Endometrium (tissue), 2 donors: ENCODE results near the gene MICAL2.

Experiments
- FAIRE-seq: peaks from 2 replicates; lab custom pipeline; 2012; peaks lifted over from hg19 to GRCh38; lab: Jason Lieb, UNC
- donor health status: control.
- donor health status: control.

The MICAL2 gene

DNA sequence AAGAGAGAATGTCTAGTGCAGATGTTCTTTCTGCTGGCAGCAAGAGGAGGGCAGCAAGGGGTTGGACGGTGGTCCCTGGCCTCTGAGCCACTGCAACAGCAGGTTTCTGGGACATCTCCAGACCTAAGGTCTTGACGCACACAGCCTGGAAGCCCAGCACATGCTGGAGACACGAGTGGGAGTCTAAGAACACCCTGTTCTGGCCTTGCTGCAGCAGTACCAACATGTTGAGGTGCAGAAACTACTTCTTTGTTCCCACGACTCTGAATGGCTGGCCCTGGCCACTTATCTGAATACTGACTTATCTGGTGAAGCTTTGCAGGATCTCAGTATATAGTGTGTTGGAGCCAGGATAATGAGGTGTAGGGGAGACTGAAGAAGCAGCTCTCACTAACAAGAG lies 6.8 kb downstream of the MICAL2 start:
- FAIRE-seq = no peak

- no peak for FAIRE-seq
Observed at GRCh38 chr11:12117611-12118010, 7.2 kb downstream of the MICAL2 start.

GRCh38 chr11:12118949-12119348 lies 8.6 kb downstream of the MICAL2 start:
- FAIRE-seq = no peak

GRCh38 chr11:12119502-12119901 lies 9.1 kb downstream of the MICAL2 start:
- no peak for FAIRE-seq

GRCh38 chr11:12120031-12121008 lies 9.9 kb downstream of the MICAL2 start:
- FAIRE-seq = no peak

DNA sequence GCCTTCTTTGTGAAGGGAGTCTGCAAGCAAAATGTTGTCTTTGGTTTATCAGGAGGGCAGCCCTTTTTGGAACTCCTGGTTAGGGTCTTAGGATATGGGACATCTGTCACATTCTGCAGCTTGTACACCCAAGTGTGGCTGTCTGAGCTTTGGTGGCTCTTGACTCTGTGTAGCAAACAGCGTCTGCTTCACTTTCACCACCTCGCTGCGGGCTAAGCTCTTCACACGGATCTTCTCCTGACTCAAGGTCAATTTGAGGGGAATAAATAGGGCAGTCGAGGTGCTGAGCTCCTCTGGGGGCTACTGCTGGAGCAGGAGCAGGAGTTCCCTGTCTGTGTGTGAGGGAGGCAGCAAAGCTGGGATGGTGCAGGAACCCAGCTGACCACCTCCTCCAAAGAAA lies 10.6 kb downstream of the MICAL2 start:
- no peak for FAIRE-seq

GRCh38 chr11:12121517-12121916 lies 11.1 kb downstream of the MICAL2 start:
- FAIRE-seq = no peak

GRCh38 chr11:12122083-12122482 lies 11.7 kb downstream of the MICAL2 start:
- no peak for FAIRE-seq

DNA sequence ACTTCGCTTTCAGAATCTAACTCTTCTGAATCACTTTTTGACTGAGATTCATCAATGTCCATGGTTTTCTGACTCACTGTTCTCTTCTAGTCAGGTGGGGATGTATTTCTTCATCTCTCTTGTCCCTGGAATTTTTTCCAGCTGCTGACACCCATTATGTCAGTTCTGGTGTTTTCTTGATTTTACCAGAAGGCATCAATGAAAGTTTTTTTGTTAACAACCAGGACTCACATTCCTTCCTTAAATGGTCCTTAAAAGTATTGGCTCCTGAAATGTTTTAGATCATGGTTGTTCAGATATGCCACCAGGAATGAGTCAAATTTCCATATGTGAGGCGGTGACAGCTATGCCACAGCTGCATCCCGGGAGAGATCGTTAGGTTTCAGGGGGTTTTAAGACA lies 12.9 kb downstream of the MICAL2 start:
- no peak for FAIRE-seq

GRCh38 chr11:12123799-12124198 lies 13.4 kb downstream of the MICAL2 start:
- FAIRE-seq = no peak

- FAIRE-seq = no peak
Observed at GRCh38 chr11:12124306-12124705, 13.9 kb downstream of the MICAL2 start.

DNA sequence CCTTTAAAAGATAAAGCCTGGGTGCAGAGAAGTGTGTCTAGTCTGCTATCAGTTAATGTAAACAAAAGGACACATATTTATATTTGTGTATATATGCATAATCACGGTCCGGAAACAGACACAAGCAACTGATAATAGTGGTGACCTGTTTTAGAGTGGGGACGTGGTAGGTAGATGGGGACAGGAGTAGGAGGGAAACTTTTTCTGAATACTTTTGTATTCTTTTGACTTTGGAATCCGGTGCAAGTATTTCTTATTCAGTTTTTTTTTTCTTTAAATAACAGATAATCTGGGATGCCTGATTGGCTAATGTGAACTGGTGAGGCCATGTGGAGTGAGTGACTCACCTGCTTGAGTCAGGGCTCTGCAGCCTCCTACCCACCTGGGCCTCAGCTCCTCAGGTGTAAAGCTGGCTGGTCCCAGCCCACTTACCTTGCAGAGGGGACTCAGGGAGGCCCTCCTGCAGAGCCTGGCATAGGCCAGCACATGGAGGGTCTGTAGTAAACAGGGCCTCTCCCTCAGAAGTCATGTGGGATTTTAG lies 15.3 kb downstream of the MICAL2 start:
- no peak for FAIRE-seq

DNA sequence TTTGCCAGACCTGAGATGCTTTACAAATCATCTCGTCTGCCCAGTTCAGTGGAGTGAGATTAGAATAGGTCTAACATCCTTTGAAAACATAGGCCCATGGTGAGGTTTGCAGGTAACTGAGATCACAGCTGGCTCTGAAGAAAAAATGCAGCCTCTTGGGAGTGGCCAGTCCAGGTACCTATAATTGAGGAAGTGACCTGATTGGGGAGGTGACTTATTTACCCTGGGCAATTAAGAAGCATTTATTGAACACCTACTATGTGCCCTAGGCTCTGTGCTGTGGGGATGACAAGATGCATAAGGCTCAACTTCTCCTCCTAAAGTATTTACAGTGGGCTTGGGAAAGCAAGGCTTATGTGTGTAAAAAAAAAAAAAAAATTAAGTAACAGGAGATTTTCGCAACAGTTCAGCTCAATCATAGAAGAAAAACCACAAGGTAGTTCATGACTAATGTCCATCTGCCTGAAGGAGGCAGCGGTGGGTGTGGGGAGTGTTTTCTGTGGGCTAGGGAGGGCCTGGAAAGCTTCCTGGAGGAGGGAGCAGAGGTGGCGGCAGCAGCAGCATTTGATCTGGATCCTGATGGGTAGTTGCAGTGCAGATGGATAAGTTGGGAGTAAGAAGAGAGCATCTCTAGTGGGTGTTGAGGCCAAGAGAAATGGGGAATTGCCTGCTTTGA lies 16.1 kb downstream of the MICAL2 start:
- FAIRE-seq = no peak

GRCh38 chr11:12127206-12127898 lies 17.0 kb downstream of the MICAL2 start:
- FAIRE-seq = no peak

DNA sequence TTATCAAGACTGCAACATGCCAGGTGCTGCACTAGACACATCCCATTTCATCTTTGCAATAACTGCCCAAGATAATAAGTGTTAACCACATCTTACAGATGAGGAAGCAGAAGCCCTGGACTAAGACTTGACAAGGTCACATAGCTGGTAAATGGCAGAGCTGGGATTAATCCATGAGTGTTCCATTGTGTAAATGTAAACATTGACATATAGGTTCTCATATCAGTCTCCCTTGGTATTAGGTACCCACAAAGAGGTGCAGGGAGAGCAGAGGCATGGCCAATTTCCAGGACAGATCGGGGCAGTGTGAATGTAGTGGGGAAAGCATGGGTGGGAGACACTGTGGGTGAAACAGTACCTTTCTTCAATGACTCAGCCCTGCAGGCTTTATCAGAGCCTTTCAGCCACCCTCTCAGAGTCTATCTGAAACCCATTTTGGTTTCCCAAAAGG lies 17.9 kb downstream of the MICAL2 start:
- no peak for FAIRE-seq

GRCh38 chr11:12129227-12129626 lies 18.8 kb downstream of the MICAL2 start:
- no peak for FAIRE-seq

GRCh38 chr11:12130180-12130980 lies 20.0 kb downstream of the MICAL2 start:
- FAIRE-seq = no peak

DNA sequence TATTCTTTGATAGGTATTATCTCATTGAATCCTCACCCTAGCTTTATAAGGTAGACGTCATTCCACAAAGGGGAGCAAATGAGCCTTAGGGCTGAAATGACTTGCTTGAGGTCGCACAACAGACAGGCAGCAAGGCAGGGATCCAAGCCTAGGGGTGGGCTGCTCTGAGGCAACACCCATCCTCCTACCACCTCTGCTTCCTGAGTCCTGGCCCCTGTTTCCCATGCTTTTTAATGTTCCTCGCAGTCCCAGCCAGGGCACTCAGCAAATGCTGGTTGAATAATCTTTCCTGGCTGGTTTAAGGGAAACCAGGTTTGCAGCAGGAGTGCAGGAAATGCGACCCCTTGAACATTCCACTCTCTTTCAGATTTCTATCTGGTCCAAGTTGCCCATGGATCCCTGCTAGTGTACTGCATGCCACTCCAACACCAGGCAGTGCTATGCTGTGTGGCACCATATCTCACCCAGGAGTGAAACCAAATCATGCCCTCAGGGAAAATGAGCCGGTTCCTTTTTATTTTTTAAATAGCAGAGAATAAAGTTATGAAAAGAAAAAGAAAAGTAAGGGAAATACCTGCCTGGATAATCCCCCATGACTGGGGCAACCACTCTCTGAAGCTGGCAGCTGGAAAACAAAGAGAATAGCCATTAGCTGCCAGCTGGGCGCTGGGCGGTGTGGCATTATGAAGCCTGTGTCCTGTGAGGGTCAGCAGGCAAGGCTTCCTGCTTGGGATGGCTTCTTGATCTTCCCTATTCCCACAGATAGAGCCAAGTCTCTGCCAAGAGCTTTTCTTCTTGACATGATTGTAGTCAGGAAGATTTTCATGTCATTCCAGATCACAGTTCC lies 21.8 kb downstream of the MICAL2 start:
- no peak for FAIRE-seq

GRCh38 chr11:12132790-12133145 lies 22.4 kb downstream of the MICAL2 start:
- no peak for FAIRE-seq

DNA sequence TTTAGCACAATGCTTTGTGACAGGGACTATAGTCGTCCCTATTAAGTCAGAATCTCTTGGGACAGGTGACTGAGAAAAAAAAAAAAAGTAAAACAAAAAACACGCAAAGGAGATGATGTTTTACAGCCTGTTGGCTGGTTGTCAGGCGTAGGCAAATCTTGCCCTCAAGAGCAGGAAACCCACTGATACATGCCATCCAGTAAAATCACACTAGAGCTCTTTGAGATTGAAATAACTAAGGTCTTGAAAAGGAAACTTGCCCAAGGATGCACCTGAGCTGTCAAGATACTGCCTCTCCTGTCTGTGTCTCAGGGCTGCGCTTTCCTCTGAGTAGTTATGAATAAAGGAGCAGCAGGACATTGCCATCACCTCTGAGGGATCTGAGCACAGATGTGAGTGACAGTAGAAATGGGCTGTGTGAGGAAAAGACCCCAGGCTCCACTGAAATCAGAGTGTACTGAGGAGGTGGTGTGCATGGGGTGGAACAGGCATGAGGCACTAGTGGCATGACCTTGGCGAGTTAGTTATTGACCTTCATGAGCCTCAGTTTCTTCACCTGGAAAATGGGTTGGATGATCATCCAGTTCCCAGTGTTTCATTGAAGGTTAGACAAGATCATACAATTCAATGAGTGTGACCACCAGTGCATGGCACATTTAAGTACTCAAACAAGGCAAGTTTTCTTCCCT lies 23.3 kb downstream of the MICAL2 start:
- FAIRE-seq = no peak
